ENCODE data around the gene USH2A. TPM values are rescaled to one million over a fixed set of nuclear protein-coding genes. Genes with fewer than 3 reads are reported as not detected.

Gene USH2A
- total RNA-seq, 1 experiment from 2014 or later, result not detected

DNA sequence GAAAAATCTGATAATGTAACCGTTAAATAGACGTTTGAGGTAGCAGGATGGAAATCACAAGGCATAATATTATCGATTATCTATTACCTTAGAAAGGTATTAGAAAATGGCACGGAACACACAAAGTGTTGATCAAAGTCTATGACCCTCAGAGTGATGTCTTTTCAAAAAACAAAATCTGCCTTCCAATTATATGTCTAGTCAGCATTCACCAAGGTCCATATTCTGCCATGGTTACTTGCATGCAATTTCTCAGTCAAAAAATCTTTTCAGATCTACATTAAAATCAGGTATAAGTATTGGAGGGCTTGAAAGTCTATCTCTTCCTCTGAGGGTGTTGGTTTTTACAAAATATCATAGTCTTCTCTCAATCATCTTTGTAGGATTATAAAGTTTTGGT is 774.3 kb downstream of the USH2A start:
- Histone ChIP-seq H3K36me3 (ENCODE audit: insufficient read depth, low read length, poor library complexity, severe bottlenecking) (no peaks in the 10 kb centered on the region), H3K4me3 (ENCODE audit: low read depth, low read length, poor library complexity, severe bottlenecking) (no peak overlapping the region), H3K27ac (ENCODE audit: low read depth, low read length, poor library complexity, severe bottlenecking) (no peak overlapping the region), H3K4me1 (ENCODE audit: insufficient read depth, low read length, poor library complexity, severe bottlenecking) (no peaks in the 10 kb centered on the region), H3K9me3 (ENCODE audit: low read depth, low read length, poor library complexity, severe bottlenecking) (no peaks in the 10 kb centered on the region), H3K27me3 (replicated peaks; ENCODE audit: insufficient read depth, low read depth, low read length, poor library complexity) (peaks cover 13% of the 10 kb centered on the region)
- TF ChIP-seq EZH2 (IDR thresholded peaks at IDR 0.05; ENCODE audit: borderline replicate concordance, low read depth, low read length, poor library complexity, severe bottlenecking), result no peak
- TF ChIP-seq, protein P1, sequence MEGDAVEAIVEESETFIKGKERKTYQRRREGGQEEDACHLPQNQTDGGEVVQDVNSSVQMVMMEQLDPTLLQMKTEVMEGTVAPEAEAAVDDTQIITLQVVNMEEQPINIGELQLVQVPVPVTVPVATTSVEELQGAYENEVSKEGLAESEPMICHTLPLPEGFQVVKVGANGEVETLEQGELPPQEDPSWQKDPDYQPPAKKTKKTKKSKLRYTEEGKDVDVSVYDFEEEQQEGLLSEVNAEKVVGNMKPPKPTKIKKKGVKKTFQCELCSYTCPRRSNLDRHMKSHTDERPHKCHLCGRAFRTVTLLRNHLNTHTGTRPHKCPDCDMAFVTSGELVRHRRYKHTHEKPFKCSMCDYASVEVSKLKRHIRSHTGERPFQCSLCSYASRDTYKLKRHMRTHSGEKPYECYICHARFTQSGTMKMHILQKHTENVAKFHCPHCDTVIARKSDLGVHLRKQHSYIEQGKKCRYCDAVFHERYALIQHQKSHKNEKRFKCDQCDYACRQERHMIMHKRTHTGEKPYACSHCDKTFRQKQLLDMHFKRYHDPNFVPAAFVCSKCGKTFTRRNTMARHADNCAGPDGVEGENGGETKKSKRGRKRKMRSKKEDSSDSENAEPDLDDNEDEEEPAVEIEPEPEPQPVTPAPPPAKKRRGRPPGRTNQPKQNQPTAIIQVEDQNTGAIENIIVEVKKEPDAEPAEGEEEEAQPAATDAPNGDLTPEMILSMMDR (conservative IDR thresholded peaks at IDR 0.05; ENCODE audit: low read depth, low read length), result no peak
- DNase-seq (ENCODE audit: low spot score), result no peak
- BruUV-seq (replicated peaks), result no TSS peak
- intact Hi-C loops (cut with micrococcal nuclease; ENCODE audit: unreplicated experiment), result no loop called here
- CTCF ChIA-PET, result no interaction called here
- POLR2A ChIA-PET (ENCODE audit: low non-redundant PET), result no interaction called here

DNA sequence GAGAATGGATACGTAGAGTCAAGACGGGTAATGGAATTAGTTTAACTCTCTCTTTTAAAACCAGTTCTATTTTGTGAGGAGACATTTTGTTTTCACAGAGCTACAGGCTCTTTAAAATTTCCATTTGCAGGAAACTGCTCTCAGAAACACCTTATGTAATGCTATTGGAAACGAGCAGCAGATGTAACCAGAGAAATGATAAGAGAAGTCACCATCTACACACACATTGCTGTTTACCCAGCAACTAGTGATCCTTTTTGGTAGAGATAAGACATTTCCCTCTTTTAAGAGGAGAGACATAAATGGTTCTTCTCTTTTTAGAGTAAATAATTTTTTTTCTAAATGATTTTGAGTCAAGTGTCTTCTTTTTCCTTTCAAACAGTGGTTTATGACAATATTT is 775.5 kb downstream of the USH2A start:
- Histone ChIP-seq H3K27ac (ENCODE audit: low read depth, low read length, poor library complexity, severe bottlenecking) (no peak overlapping the region), H3K4me1 (ENCODE audit: insufficient read depth, low read length, poor library complexity, severe bottlenecking) (no peaks in the 10 kb centered on the region), H3K4me3 (ENCODE audit: low read depth, low read length, poor library complexity, severe bottlenecking) (no peak overlapping the region), H3K27me3 (replicated peaks; ENCODE audit: insufficient read depth, low read depth, low read length, poor library complexity) (peaks cover 13% of the 10 kb centered on the region), H3K36me3 (ENCODE audit: insufficient read depth, low read length, poor library complexity, severe bottlenecking) (no peaks in the 10 kb centered on the region), H3K9me3 (ENCODE audit: low read depth, low read length, poor library complexity, severe bottlenecking) (no peaks in the 10 kb centered on the region)
- DNase-seq (ENCODE audit: low spot score), result no peak
- intact Hi-C loops (cut with micrococcal nuclease; ENCODE audit: unreplicated experiment), result no loop called here
- BruUV-seq (replicated peaks), result no TSS peak
- POLR2A ChIA-PET (ENCODE audit: low non-redundant PET), result no interaction called here
- no peak for TF ChIP-seq EZH2 (IDR thresholded peaks at IDR 0.05; ENCODE audit: borderline replicate concordance, low read depth, low read length, poor library complexity, severe bottlenecking)
- TF ChIP-seq, protein P1 (conservative IDR thresholded peaks at IDR 0.05; ENCODE audit: low read depth, low read length), result no peak
- CTCF ChIA-PET, result no interaction called here

GRCh38 chr1:215645861-215646260 is 777.4 kb downstream of the USH2A start:
- ChIA-PET CTCF (no interaction called here), POLR2A (ENCODE audit: low non-redundant PET) (no interaction called here)
- no peak overlapping the region for H3K4me3 ChIP-seq (ENCODE audit: low read depth, low read length, poor library complexity, severe bottlenecking)
- H3K9me3 ChIP-seq (ENCODE audit: low read depth, low read length, poor library complexity, severe bottlenecking), result no peaks in the 10 kb centered on the region
- intact Hi-C loops (cut with micrococcal nuclease; ENCODE audit: unreplicated experiment), result no loop called here
- no peaks in the 10 kb centered on the region for H3K36me3 ChIP-seq (ENCODE audit: insufficient read depth, low read length, poor library complexity, severe bottlenecking)
- no peaks in the 10 kb centered on the region for H3K4me1 ChIP-seq (ENCODE audit: insufficient read depth, low read length, poor library complexity, severe bottlenecking)
- BruUV-seq (replicated peaks), result no TSS peak
- no peak for DNase-seq (ENCODE audit: low spot score)
- no peak overlapping the region for H3K27ac ChIP-seq (ENCODE audit: low read depth, low read length, poor library complexity, severe bottlenecking)
- peaks cover 9% of the 10 kb centered on the region for H3K27me3 ChIP-seq (replicated peaks; ENCODE audit: insufficient read depth, low read depth, low read length, poor library complexity)
- no peak for TF ChIP-seq EZH2 (IDR thresholded peaks at IDR 0.05; ENCODE audit: borderline replicate concordance, low read depth, low read length, poor library complexity, severe bottlenecking)
- TF ChIP-seq, protein P1 (conservative IDR thresholded peaks at IDR 0.05; ENCODE audit: low read depth, low read length), result no peak

All from A673 (cell line).